GM04504 (cell line): ENCODE data around the gene DNMT3A.

Experiments
- DNase-seq: peaks from one replicate; pipeline ENCODE4 v3.0.0-alpha.2; 2012; ENCODE audit warnings: low read depth

The DNMT3A gene

GRCh38 chr2:25341753-25342371 is at the start of gene DNMT3A:
TSS of gene DNMT3A (minus strand) at chr2:25341925. CDS start at chr2:25313984, 27,941 bp downstream.
- no peak for DNase-seq

DNA sequence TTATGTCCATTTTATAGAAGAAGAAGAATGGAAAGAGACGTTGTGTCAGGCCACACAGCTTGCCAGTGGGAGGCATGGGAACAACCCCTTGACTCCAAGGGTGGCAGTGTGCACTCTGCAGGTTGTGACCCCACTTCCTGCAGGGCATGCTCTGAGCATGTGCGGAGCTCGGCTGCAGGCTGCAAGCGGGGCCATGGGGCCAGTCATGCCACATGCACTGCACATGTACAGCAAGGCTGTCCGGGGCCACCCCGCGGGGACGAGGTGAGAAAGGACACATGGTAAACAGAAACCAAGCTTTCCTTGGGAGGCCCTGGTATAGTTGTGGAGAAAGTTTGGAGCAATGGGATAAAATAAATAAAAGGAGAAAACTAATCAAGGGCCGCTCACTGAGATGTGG is 47.4 kb upstream of the DNMT3A start:
- DNase-seq = no peak

DNA sequence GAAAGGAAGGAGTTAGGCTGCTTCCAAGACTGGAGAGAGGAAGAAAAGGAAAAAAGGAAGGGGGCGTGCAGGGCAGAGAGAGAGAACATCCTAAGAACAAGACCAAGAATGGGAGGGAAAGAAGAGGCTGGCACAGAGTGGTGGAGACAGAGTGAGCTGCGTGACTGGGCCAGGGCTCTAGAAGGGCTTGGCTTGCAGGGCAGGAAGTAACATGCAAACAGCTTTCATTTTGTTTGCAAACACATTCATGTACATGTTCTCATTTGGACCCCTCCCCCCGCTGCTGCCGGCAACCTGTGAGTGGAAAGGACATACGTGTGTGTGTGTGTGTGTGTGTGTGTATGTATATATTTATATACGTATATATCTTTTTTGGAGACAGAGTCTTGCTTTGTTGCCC is 46.8 kb upstream of the DNMT3A start:
- no peak for DNase-seq

GRCh38 chr2:25387876-25388449 is 46.2 kb upstream of the DNMT3A start:
- DNase-seq = no peak

DNA sequence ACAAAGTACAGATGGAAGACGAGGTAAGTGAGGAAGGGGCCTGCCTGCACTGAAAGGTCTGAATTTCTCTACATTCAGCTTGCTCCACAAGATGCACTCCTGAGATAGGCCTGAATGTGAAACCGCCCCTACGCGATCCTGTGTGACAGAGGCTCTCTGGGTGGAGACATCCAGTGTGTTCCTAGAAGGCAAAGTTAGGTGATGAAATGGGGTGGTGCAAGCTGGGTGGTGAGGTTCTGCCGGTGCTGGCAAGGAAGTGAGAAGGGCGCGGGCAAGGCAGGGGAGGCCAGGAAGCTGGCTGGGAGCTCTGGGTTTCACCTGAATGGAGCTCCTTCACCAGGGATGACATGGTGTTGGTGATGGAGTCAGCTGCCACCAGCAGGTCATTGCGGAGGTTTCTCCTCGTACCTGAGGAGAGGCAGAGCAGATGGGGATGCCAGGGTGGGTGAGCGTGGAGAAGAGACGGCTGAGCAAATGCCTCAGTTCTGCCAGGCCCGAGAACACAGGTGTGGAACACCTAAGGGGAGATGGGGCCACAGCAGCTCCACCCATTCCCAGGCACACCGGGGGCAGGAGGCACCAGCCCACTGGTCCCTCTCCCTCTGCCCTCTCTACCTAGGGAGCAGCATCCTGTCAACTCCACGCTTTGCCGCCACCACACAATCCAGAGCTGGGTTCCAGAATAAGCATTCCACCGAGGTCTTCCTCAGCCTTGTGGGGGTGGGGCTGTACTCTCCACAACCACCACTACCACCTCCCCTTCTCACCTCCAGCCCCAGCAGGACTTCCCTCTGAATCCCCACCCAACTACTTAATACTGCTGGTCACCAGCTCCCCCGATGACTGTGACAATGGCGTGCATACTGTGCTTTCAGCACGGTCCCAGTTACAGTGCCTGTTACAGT is 45.5 kb upstream of the DNMT3A start:
- no peak for DNase-seq

- no peak for DNase-seq
These were observed 44.2 kb upstream of the DNMT3A start for GRCh38 chr2:25385910-25386309.

DNA sequence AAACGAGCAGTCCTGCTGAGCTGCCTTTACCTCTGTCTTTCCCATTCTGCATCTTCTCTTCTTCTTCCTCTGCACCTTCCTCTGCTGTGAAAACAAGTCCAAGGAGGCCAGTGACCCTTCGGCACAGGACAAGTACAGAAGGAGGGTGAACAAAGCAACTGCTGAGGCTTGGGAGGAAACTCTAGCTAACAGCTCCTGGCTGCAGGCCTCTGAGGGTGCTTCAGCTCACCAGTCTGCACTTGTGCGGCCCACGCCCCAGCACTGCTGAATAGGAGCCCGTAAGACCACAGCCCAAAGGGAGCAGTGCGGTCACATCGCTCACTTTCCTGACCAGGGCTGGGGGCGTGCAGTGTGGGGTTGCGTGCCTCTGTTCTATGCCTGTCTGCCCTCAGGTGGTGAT is 42.1 kb upstream of the DNMT3A start:
- DNase-seq = no peak

GRCh38 chr2:25381502-25381901 is 39.8 kb upstream of the DNMT3A start:
- DNase-seq = no peak

DNA sequence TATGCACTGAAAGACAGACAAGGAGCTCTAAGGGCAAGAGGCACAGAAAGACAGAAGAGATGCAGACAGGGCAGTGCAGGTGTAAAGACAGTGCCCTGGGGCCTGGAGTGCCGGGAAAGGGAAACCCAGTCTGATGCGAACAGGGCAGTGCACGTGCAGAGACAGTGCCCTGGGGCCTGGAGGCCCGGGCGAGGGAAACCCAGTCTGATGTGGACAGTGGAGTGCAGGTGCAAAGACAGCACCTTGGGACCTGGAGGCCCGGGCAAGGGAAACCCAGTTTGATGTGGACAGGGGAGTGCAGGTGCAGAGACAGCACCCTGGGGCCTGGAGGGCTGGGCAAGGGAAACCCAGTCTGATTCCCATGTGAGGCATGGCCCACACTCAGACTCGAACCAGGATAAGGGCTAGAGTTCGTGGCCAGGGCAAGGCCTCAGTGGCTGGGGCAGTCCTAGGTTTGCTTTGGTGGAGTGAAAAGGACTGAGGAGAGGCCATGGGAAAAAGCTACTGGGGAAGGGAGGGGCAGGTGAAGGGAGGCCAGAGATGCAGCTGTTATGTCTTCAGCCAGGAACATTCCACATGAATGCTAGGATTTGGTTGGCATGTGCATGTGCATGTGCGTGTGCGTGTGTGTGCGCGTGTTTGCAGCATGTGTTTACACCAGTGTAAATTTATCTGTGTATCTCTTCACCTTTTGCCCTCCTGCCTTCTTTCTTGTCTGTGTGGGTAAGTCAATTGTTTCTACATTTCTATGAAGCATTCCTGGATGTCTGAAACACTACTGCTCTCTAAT is 39.1 kb upstream of the DNMT3A start:
- DNase-seq = no peak

GRCh38 chr2:25380023-25380422 is 38.3 kb upstream of the DNMT3A start:
- no peak for DNase-seq

DNA sequence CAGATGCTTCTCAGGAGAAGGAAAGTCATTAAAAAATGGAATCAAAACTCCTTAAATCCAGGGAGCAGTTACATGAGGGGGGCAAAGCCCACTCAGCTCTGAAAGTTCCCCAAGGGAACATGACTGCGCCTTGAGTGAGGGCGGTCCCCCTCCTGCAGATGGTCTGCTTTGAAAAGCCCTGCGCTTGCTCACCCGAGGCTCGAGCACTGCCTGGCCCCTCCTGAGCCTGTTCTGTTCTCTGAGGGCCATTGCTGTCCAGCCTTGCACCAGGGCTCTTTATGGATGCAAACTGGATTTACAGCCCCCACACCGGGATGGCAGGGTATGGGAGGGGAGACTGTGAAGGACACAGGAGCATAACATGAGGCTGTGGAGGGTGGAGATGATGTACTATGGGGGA is 37.8 kb upstream of the DNMT3A start:
- no peak for DNase-seq

DNA sequence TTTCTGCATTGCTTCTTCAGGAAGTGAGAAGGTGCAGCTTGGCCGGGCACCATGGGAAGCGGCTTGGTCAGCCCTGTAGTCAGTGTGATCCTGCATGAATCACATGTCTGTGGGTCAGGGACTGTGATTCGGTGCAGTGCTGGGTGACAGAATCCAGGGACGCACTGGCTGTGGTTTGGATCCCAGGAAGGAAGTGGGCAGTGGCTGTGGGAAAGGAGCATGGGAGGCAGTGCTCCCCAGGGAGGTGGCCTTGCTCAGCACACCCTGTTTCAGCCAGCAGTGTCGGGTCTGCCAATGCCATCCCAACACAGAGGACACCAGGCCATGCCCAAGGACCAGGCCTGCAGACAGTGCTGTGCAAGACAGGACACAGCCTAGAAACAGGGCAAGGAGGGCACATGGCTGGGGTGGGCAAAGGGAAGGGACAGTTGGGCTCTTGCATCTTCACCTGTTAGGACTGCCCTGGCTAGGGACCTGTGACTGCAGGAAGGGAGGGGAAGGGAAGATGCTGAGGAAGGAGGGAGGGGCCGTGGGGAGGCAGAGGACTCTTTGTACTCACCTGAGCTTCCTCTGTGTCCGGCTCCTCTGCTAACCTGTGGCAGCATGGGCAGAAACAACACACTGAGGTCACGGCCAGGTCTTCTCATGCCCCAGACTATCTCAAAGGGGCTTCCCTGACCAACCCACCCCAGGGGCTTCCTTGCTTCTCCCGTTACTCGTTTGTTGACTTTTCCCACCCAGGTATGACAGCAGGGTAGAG is 37.2 kb upstream of the DNMT3A start:
- DNase-seq = no peak

DNA sequence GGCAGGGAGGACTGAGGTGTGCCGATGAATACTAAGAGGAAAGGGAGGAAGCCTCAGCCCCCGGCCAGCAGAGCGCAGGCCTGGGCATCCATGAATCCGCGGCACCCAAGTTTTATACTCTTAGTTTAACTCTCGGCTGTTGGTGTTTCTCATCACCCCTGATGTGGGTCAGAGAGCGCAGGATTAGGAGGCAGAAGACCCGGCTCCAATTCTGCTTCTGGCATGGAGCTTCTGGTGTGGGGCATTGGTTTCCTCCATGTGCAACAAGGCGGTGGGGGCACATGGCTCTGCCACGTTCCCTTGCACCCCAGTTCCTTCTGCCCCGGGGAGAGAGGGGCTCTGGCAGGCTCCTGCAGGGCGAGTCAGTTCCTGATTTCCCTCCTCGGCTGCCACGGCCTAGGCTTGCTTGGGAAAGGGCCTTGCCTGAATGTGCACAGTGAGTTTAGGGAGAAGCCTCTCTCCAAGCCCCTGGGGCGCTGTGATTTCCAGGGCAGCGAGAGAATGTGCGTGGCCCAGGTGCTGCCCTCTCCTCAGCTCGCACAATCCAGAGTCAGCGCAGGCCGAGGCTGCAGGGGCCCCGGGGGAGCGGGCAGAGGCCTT is 36.2 kb upstream of the DNMT3A start:
- DNase-seq = no peak

GRCh38 chr2:25376750-25377621 is 35.3 kb upstream of the DNMT3A start:
- DNase-seq = peak; percentile 58

DNA sequence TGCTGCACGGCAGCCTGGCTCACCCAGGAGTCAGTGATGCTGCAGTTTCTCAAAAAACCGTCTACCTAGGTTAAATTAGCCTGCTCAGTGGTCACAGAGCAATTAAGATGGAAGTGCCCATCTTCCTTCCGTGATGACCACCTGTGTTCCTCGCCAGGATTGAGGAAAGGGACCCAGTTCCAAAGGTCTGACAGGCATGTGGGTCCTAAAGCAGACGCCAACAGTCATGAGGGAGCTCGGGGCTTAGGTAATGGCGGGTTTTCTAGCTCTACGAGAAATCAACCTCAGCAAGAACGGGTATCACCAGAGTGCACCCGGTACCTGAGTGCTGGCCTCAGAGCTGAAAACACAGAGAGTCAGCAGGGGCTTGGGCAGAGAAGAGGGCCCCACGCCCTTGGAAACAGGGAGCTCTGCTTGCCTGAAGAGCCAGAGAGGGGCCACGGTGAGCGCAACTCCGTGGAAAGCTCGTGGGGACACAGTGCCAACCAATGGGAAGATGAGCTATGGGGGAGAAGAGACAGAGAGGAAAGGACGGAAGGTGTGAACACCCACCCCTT is 34.3 kb upstream of the DNMT3A start:
- no peak for DNase-seq

DNA sequence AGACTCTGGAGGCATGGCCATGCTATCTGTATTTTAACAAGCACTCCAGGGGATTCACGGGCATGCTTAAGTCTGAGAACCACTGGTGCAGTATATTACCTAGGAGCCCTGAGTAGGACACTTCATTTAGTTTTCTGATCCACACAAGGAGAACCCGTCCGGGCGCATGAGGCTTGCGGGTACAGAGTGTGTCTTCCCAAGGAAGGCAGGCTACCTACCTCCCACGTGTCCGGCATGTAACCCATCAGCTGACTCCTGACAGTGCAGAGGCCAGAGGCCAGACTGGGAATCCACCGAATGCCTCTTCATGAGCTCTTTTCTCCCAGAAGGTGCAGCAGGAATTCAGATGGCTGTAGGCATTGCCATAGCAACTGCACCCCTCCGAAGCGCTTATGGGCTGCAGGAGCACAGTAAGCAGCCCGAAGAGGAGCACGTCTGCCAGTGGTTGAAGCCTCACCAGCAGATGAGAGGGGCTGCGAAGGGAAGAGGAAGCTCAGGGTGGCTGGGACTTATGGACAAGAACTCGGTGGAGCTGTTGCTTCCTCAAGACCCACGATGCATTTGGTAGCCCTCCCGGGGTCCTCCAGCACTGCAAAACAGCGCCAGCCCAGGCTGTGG is 33.8 kb upstream of the DNMT3A start:
- DNase-seq = no peak

DNA sequence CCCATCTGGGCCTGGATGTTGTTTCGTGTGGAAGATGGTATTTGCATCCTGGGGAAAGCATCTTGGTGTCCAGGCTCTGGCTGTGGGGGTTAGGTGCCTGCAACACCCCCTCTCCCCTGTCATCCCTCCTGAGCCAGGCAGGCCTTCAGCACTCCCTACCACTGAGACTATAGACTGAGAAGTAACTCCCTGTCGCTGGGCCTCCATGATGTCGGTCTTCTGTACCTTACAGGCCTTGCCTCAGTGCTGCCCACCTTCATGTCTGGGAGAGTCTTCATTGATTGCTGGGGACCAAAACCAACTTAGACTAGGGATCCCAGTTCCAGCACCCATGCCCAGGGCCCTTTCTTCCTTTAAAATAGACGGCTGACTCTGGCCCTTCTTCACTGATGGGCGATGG is 33.1 kb upstream of the DNMT3A start:
- DNase-seq = no peak

GRCh38 chr2:25374411-25374810 is 32.7 kb upstream of the DNMT3A start:
- DNase-seq = no peak

- DNase-seq = no peak
These were observed 31.7 kb upstream of the DNMT3A start for GRCh38 chr2:25373269-25373981.
